IMR-90 (cell line): ENCODE results near the gene CYTH1. TPM values are rescaled to one million over a fixed set of nuclear protein-coding genes. Genes with fewer than 3 reads are reported as not detected.
"Not testable (repeated sequence)": the region's sequence is repeated elsewhere in the genome, so short reads cannot be mapped to it uniquely, and the experiment has no call there.

Experiments used
- ATAC-seq: fragments of 200-7000 bp; cut with Tn5 transposase; 2 replicates; pipeline ENCODE4 v1.9.1; 2020; ENCODE audit warnings: low read depth, mild to moderate bottlenecking, moderate library complexity
- BruUV-seq: library from RNA; stranded (reverse); fragments of 400-500 nt; replicated peaks from 2 replicates; lab custom pipeline; 2021; lab: Mats Ljungman, UMichigan
- CTCF ChIA-PET: fragments of 300-600 bp; formaldehyde crosslinking; extraction: SDS; loops from one replicate; lab custom pipeline; 2021; ENCODE audit warnings: antibody characterized with exemption; lab: Yijun Ruan, JAX
- POLR2A ChIA-PET: fragments of 300-600 bp; sonication (Branson Sonifier 250); formaldehyde crosslinking; loops from one replicate; lab custom pipeline; 2022; ENCODE audit warnings: antibody characterized with exemption; ENCODE audit not compliant: unreplicated experiment; lab: Charles Lee
- DNase-seq: peaks from one replicate; pipeline ENCODE4 v3.0.0; 2013
- H2AFZ ChIP-seq: replicated peaks from 2 replicates; pipeline ENCODE3; 2013; ENCODE audit warnings: low read length, mild to moderate bottlenecking; ENCODE audit not compliant: poor library complexity
- H2AK5ac ChIP-seq: 2 replicates; pipeline ENCODE4 v1.6.1; 2013; ENCODE audit warnings: low read depth, low read length, inconsistent platforms
- H2AK9ac ChIP-seq: replicated peaks from 2 replicates; pipeline ENCODE3; 2013; ENCODE audit warnings: mild to moderate bottlenecking, low read depth, low read length, moderate library complexity; ENCODE audit not compliant: poor library complexity
- H2BK120ac ChIP-seq: 2 replicates; pipeline ENCODE4 v1.6.1; 2013; ENCODE audit warnings: low read depth, low read length, inconsistent platforms
- H2BK15ac ChIP-seq: 3 replicates; pipeline ENCODE4 v1.6.1; 2013; ENCODE audit warnings: low read depth, low read length, inconsistent platforms
- H2BK20ac ChIP-seq: 2 replicates; pipeline ENCODE4 v1.6.1; 2013; ENCODE audit warnings: low read depth, mild to moderate bottlenecking, inconsistent platforms, low read length, moderate library complexity
- H2BK5ac ChIP-seq: 2 replicates; pipeline ENCODE4 v1.6.1; 2013; ENCODE audit warnings: mild to moderate bottlenecking, low read depth, low read length, inconsistent platforms; ENCODE audit not compliant: poor library complexity, severe bottlenecking
- H3K14ac ChIP-seq: replicated peaks from 2 replicates; pipeline ENCODE4 v1.6.1; 2013; ENCODE audit warnings: low read depth, low read length, inconsistent platforms
- H3K18ac ChIP-seq: 2 replicates; pipeline ENCODE4 v1.6.1; 2013; ENCODE audit warnings: low read depth, low read length, control low read depth
- H3K23ac ChIP-seq: 2 replicates; pipeline ENCODE4 v1.6.1; 2013; ENCODE audit warnings: low read depth, low read length, inconsistent platforms
- H3K27ac ChIP-seq: 2 replicates; pipeline ENCODE4 v1.5.1; 2013; ENCODE audit warnings: mild to moderate bottlenecking, control low read depth, low read length; ENCODE audit not compliant: insufficient read depth
- H3K27me3 ChIP-seq: 2 replicates; pipeline ENCODE4 v1.6.1; 2013; ENCODE audit warnings: low read length; ENCODE audit not compliant: control insufficient read depth, insufficient read depth
- H3K36me3 ChIP-seq: 2 replicates; pipeline ENCODE4 v1.6.1; 2013; ENCODE audit warnings: low read length, mixed read lengths; ENCODE audit not compliant: control insufficient read depth, insufficient read depth
- H3K4ac ChIP-seq: 2 replicates; pipeline ENCODE4 v1.6.1; 2013; ENCODE audit warnings: low read depth, low read length, inconsistent platforms
- H3K4me1 ChIP-seq: 2 replicates; pipeline ENCODE4 v1.6.1; 2013; ENCODE audit warnings: low read length, mixed read lengths; ENCODE audit not compliant: control insufficient read depth, insufficient read depth
- H3K4me2 ChIP-seq: 2 replicates; pipeline ENCODE4 v1.6.1; 2013; ENCODE audit warnings: low read depth, mild to moderate bottlenecking, control low read depth, low read length, moderate library complexity
- H3K4me3 ChIP-seq: 2 replicates; pipeline ENCODE4 v1.5.1; 2013; ENCODE audit warnings: low read depth, mild to moderate bottlenecking, control low read depth, low read length, moderate library complexity; ENCODE audit not compliant: insufficient read depth
- H3K56ac ChIP-seq: 2 replicates; pipeline ENCODE4 v1.6.1; 2013; ENCODE audit warnings: low read length, inconsistent platforms; ENCODE audit not compliant: insufficient read depth; ENCODE audit errors: extremely low read depth
- H3K79me1 ChIP-seq, 2 experiments: 2 replicates each; pipeline ENCODE4 v1.6.1; 2013; ENCODE audit warnings: low read length in 2 of 2, inconsistent platforms in 1 of 2, low read depth in 1 of 2
- H3K9ac ChIP-seq: 2 replicates; pipeline ENCODE4 v1.6.1; 2013; ENCODE audit warnings: low read depth, low read length, control low read depth
- H3K9me1 ChIP-seq: 2 replicates; pipeline ENCODE4 v1.6.1; 2013; ENCODE audit warnings: low read length, inconsistent platforms; ENCODE audit not compliant: insufficient read depth
- H3K9me3 ChIP-seq: 2 replicates; pipeline ENCODE4 v1.6.1; 2013; ENCODE audit warnings: low read length; ENCODE audit not compliant: control insufficient read depth, insufficient read depth
- H4K20me1 ChIP-seq: 2 replicates; pipeline ENCODE4 v1.6.1; 2013; ENCODE audit warnings: low read length, inconsistent platforms; ENCODE audit not compliant: insufficient read depth
- H4K5ac ChIP-seq: 2 replicates; pipeline ENCODE4 v1.6.1; 2013; ENCODE audit warnings: mild to moderate bottlenecking, low read depth, low read length, control low read depth
- H4K8ac ChIP-seq, 2 experiments: 2 replicates each; pipeline ENCODE4 v1.6.1; 2013; ENCODE audit warnings: low read depth in 2 of 2, low read length in 2 of 2, control low read depth in 1 of 2, inconsistent platforms in 1 of 2
- H4K91ac ChIP-seq: 2 replicates; pipeline ENCODE4 v1.6.1; 2013; ENCODE audit warnings: low read depth, low read length, inconsistent platforms; ENCODE audit not compliant: insufficient read depth
- CHD1 ChIP-seq: IDR thresholded peaks from 2 replicates; pipeline ENCODE4 v1.6.1; 2012; ENCODE audit warnings: low read depth, low read length, improper control_type of control experiment
- FOS ChIP-seq: fragments of 150-350 bp; IDR thresholded peaks from 2 replicates; pipeline ENCODE4 v1.6.1; 2016; ENCODE audit warnings: low read depth, low read length
- RAD21 ChIP-seq: IDR thresholded peaks from 2 replicates; pipeline ENCODE4 v1.6.1; 2012; ENCODE audit warnings: low read length, improper control_type of control experiment
- WGBS, 2 experiments: methylation state at CpG; one replicate each; pipeline versions ENCODE4 v1.1.5 to v1.1.7; 2013; ENCODE audit warnings: missing lambda C conversion rate in 2 of 2; ENCODE audit not compliant: insufficient read length in 1 of 2; ENCODE audit errors: extremely low coverage in 2 of 2; 5-methylcytosine and 5-hydroxymethylcytosine counted together
- dilution Hi-C: fragments of 300-500 bp; cut with HindIII; formaldehyde crosslinking; loops from one replicate; pipeline ENCODE4 v1.14.3; 2018; ENCODE audit warnings: low sequenced_read_pairs; ENCODE audit not compliant: unreplicated experiment
- in situ Hi-C: fragments of 300-500 bp; cut with MboI; formaldehyde crosslinking; loops from 3 replicates; pipeline ENCODE4 v1.14.3; 2019; ENCODE audit warnings: low sequenced_read_pairs, inconsistent platforms, mixed read lengths
- intact Hi-C: fragments of 100-400 bp; cut with micrococcal nuclease; formaldehyde crosslinking; loops from 2 replicates; pipeline ENCODE4 v1.10.0; 2022
- polyA plus RNA-seq, 3 experiments: library from polyadenylated mRNA; depleted of rRNA; stranded (reverse); fragments of >200 nt; gene quantifications; 2 replicates each; pipeline ENCODE4 v1.2.3, GENCODE V29; 2012; ENCODE audit warnings: low replicate concordance in 1 of 3
- total RNA-seq: library from RNA; depleted of rRNA; stranded (reverse); fragments of >200 nt; gene quantifications from 2 replicates; pipeline ENCODE4 v1.2.3, GENCODE V29; 2012

The CYTH1 gene
- total and polyA plus RNA-seq, 2 of the 4 experiments (the other 2 are of a cell fraction): 7.9 to 12.4 TPM

DNA sequence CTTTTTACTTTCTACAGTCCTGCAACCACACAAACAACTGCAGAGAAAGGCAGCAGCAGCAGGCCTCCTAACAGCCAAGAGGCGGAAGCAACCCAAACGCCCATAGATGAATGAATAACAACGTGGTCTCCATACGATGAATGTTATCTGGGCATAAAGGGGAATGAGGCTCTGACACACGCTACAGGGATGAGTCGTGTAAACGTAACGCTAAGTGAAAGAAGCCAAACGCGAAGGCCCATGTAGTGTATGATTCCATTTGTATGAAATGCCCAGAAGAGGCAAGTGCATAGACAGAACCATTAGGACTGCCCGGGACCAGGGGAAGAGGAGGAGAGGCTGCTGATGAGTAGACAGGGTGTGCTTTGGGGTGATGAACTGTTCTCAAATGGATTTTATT, 110.1 kb downstream of the CYTH1 start:
- Histone ChIP-seq H3K9me1 (no peaks in the 10 kb centered on the region; the same call in 1 of the 2 replicates), H3K27me3 (no peaks in the 10 kb centered on the region), H2AK5ac (no peak overlapping the region), H3K56ac (no peak overlapping the region), H3K79me1 (no peaks in the 10 kb centered on the region), H3K4me1 (peaks cover 2% of the 10 kb centered on the region; the same call in 1 of the 2 replicates), H4K20me1 (no peaks in the 10 kb centered on the region), H4K91ac (no peak overlapping the region), H3K9me3 (no peaks in the 10 kb centered on the region), H3K18ac (no peak overlapping the region), H3K14ac (no peak overlapping the region), H2AK9ac (no peak overlapping the region), H2BK120ac (no peak overlapping the region), H3K36me3 (peaks cover 13% of the 10 kb centered on the region; the same call in 1 of the 2 replicates), H2BK20ac (no peak overlapping the region), H3K27ac (no peak overlapping the region), H3K9ac (no peak overlapping the region), H4K5ac (no peak overlapping the region), H3K4me3 (no peak overlapping the region), H2BK5ac (no peak overlapping the region), H3K4me2 (no peak overlapping the region), H3K4ac (no peak overlapping the region), H4K8ac (no peak overlapping the region), H2AFZ (no peak overlapping the region), H2BK15ac (no peak overlapping the region), H3K23ac (no peak overlapping the region)
- peak; percentile 78 for DNase-seq
- WGBS, 2 experiments: 94% methylated on average over 8 of the region's 11 CpGs; no CpG with 5 or more reads in 1 of the 2 experiments
- peak; percentile 62 for ATAC-seq
- TF ChIP-seq FOS: peak; percentile 41
- TF ChIP-seq CHD1: no peak
- no peak for TF ChIP-seq RAD21
- dilution Hi-C loops: no loop called here
- ChIA-PET POLR2A (no interaction called here), CTCF (no interaction called here)
- in situ Hi-C loops: no loop called here
- no TSS peak for BruUV-seq
- intact Hi-C loops: no loop called here

DNA sequence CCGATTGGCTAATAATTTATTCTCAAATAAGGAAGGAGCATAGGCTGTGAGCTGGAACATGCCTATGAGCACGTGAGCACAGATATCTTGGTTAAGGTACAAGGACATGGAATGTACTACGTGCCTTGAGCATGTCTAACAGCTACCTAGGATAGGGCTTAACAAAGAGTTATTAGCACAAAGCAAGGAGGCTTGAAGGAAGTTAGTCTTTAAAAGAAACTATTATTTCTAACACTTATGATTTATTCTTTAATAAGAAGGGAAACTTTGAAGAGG, 110.4 kb downstream of the CYTH1 start:
- H2AK5ac ChIP-seq, H4K91ac ChIP-seq, ATAC-seq, H3K18ac ChIP-seq, H2AFZ ChIP-seq, H3K79me1 ChIP-seq, H4K5ac ChIP-seq, H4K8ac ChIP-seq, H3K27ac ChIP-seq, H3K4me2 ChIP-seq, H3K14ac ChIP-seq, H3K56ac ChIP-seq, H3K9ac ChIP-seq, H3K27me3 ChIP-seq, H3K4ac ChIP-seq, DNase-seq, H3K4me3 ChIP-seq, H4K20me1 ChIP-seq, H2BK15ac ChIP-seq, H3K23ac ChIP-seq, H3K9me1 ChIP-seq, BruUV-seq, H3K4me1 ChIP-seq, intact Hi-C loops, H2BK5ac ChIP-seq, H2AK9ac ChIP-seq, CTCF ChIA-PET, in situ Hi-C loops, H2BK120ac ChIP-seq, H2BK20ac ChIP-seq, dilution Hi-C loops, H3K9me3 ChIP-seq, POLR2A ChIA-PET: not testable (repeated sequence)
- 94% methylated on average over 2 of the region's 3 CpGs; no CpG with 5 or more reads in 1 of the 2 experiments for WGBS, 2 experiments
- H3K36me3 ChIP-seq: peaks cover 10% of the 10 kb centered on the region; the same call in 1 of the 2 replicates
